Astrocyte (in vitro differentiated cells and primary cell): ENCODE results near the gene UBE2E3.

Experiments used
- EZH2 ChIP-seq: IDR thresholded peaks from 2 replicates; pipeline ENCODE4 v1.6.1; 2012; ENCODE audit warnings: mild to moderate bottlenecking, low read length, inconsistent platforms; ENCODE audit not compliant: insufficient read depth
- TF ChIP-seq, protein P1 (sequence below): IDR thresholded peaks from 2 replicates; pipeline ENCODE4 v1.5.1; 2011; ENCODE audit warnings: low read depth, mild to moderate bottlenecking, inconsistent platforms, low read length, moderate library complexity; ENCODE audit not compliant: insufficient read depth

DNA sequence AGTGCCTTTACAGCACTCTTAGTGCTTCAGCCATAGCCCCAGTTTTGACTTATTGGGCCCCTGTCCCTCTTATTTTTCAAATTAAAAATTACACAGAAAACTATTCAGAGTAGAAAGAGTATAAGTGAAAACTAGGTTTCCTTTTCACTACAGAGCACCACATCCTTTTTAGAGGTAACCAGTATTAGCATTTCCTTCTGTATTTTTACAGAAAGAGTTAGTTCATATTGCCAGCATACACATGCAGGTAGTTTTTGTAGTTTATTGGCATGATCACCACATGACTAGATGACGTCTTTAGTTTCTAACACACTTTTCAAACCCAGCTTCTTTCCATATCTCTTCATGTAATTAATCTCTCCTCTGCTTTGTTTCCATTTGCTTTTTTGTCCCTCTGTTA is 66.4 kb downstream of the UBE2E3 start:
- TF ChIP-seq, protein P1, sequence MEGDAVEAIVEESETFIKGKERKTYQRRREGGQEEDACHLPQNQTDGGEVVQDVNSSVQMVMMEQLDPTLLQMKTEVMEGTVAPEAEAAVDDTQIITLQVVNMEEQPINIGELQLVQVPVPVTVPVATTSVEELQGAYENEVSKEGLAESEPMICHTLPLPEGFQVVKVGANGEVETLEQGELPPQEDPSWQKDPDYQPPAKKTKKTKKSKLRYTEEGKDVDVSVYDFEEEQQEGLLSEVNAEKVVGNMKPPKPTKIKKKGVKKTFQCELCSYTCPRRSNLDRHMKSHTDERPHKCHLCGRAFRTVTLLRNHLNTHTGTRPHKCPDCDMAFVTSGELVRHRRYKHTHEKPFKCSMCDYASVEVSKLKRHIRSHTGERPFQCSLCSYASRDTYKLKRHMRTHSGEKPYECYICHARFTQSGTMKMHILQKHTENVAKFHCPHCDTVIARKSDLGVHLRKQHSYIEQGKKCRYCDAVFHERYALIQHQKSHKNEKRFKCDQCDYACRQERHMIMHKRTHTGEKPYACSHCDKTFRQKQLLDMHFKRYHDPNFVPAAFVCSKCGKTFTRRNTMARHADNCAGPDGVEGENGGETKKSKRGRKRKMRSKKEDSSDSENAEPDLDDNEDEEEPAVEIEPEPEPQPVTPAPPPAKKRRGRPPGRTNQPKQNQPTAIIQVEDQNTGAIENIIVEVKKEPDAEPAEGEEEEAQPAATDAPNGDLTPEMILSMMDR, result no peak
- TF ChIP-seq EZH2, result no peak
